GM12872 (cell line): ENCODE measurements around the gene RAI1.

ENCODE experiments used
- TF ChIP-seq, protein P1 (sequence below): IDR thresholded peaks from 3 replicates; pipeline ENCODE4 v1.5.1; 2011; ENCODE audit warnings: low read depth, mild to moderate bottlenecking, low read length, moderate library complexity; ENCODE audit not compliant: insufficient read depth

Gene RAI1

DNA sequence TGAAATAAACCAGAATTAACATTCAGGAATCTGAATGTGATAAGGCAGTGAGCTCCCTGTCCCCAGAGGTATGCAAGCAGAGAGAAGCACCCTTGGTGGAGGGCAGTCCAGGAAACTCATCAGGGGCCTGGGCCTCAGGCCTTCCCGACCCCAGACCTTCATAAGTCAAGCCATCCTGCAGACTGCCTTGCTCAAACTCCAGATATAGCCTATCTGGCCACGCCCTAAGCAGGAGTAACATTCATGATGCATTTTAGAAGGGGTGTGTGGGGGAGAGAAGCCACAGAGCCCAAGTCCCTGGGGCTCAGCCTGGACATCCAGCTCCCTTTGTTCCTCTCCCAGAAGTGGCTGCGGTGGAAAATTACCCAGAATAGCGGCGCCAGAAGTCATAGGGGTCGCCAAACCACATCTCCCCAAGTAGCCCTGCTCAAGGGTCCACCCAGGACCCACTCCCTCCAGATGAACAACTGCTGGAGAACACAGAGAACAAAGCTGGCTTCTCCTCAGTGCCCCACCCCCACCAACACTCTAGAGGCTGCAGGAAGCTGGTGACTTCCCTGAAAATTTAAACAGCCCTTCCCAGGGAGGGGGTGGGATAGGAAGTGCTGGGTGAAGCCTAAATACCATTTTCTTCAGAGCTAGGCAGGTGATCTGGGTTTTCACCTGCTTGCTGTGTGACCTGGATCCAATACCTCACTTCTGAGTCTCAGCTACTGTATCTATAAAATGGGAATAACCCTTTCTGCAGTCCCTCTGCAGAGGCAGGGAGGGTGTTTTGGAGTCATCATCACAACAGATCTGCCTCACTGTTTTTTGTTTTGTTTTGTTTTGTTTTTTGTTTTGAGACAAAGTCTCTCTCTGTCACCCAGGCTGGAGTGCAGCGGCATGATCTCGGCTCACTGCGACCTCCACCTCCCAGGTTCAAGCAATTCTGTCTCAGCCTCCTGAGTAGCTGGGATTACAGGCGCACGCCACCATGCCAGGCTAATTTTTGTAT lies 157.0 kb downstream of the RAI1 start:
- TF ChIP-seq, protein P1, sequence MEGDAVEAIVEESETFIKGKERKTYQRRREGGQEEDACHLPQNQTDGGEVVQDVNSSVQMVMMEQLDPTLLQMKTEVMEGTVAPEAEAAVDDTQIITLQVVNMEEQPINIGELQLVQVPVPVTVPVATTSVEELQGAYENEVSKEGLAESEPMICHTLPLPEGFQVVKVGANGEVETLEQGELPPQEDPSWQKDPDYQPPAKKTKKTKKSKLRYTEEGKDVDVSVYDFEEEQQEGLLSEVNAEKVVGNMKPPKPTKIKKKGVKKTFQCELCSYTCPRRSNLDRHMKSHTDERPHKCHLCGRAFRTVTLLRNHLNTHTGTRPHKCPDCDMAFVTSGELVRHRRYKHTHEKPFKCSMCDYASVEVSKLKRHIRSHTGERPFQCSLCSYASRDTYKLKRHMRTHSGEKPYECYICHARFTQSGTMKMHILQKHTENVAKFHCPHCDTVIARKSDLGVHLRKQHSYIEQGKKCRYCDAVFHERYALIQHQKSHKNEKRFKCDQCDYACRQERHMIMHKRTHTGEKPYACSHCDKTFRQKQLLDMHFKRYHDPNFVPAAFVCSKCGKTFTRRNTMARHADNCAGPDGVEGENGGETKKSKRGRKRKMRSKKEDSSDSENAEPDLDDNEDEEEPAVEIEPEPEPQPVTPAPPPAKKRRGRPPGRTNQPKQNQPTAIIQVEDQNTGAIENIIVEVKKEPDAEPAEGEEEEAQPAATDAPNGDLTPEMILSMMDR: no peak

DNA sequence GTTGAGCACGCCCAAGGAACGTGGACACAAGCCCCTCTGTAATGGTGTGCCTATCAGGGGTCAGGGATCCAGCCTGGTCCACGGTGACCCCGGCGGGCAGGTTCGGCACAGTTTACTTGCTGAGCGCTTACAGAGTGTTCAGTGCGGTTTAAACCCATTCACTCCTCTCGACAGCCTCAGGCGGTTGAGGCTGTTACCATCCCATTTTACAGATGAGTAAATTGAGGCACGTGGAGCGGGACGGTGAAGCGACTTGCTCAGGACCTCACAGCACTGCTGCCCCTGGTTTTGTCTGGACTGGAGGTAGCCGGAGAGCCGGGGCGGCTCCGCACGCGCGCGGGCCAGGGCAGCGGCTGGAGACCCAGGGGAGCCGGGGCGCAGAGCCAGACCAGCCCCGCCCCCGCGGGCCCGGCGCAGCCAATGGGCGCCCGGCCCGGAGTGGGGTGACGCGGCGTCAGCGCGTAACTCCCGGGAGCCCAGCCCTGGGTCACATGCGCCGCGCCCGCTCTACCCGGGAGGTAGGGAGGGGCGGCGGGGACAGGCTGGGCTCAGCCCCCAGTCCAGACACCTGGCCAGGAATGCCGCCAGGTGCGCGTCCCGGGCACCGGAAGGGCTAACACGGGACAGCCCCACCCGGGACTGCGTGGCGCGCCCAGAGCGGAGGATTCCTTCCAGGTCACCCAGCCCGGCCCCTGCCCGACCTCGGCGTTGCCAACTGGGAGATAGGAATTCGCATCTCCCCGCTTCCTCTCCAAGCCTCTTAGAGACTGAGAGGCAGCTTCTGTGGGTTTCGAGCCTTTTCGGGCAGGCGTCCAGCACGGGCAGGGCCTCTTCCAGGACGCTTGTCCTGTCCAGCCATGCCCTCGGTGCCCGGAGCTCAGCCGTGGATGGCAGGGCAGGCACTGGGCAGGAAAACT lies 158.8 kb downstream of the RAI1 start:
- TF ChIP-seq, protein P1: no peak

DNA sequence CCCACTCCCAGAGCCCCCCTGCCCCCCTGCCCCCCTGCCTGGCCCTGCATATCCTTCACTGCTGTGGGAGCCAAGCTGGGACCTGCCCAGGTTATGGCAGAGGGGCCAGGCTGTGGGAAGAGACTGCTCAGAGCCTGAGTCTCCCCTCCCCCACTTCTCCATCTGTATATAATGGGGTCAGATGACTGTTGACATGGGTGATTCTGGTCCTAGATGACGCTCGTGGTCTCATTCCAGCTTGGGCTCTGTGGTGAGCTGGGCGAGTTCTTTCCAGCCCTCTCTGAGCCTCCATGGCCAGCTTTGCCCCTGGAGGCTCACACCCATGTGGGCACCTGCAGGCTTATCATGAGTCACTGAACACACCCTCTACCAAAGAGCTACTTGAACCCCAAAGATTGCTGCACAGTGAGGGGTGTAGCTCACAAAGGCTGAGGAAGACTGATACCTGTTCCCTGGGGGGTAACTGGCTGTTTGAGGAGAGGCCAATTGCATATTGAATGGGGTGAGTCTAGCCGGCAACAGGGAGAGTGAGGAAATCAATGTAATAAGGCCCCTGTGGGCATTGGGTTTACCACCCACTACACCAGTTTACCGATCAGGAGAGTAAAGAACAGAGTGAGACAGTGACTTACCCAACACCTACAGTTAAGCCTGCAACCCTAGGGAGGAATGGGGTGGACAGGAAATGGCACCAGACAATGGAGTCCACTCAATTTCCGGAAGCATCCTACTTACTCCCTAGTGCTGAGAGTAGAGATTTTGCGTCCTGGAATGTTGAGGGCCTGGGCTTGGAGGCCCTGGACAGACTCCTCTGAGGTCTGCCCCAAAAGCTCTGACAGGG lies 159.7 kb downstream of the RAI1 start:
- TF ChIP-seq, protein P1: no peak

DNA sequence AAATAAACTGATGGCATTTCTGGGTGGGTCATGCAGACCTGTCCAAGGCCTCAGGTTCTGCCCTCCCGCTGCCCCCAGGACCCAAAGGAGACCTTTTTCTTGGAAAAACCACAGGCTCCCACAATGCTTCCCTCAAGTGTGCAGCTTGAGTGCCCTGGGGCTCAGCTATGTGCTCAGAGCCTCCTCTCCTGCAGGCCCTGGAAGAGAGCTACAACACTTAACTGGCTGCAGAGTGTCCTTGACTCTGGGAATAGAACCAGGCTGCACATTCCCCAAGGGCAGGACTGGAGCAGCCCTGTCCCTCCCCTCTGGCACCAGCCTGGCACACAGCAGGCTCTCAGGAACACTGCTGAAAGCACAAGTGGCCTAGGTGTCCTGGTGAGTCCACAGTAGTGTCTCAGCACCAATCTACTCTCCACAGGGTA lies 160.4 kb downstream of the RAI1 start:
- TF ChIP-seq, protein P1: no peak

DNA sequence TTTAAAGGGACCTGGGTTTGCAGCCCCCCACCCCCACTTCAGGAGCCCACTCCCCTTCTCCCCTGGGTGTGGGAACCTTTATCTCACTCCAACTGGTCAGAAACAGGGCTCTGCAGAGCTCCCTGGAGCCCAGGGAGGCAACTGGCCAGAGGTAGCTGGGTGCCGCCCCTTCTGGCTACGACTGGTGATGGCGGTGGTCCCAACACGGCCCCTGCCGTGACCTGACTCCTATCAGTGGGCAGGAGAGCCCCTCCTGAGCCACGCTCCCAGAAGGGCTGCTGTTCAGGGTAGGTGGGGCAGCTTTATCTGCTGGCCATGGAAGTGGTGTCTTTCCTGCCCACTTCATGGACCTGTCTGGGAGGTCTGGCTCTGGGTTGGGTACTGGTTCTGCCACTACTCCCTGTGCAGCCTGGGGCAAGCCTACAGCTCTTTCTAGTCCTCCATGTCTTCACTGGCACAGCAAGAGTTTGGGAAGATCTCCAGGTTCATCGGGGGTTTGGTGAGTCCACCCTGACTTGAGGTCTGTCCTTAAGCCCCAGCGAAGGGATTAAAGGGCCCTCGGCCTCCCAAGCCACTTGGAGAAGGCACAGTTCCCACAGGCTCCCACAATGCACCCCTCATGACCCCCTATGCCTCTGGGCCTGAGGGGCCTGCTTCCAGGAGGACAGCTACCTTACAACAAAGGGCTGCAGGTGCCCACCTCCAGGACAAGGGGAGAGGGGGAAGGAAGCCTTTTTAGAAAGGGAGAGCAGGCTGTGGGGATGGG lies 161.0 kb downstream of the RAI1 start:
- TF ChIP-seq, protein P1: no peak

DNA sequence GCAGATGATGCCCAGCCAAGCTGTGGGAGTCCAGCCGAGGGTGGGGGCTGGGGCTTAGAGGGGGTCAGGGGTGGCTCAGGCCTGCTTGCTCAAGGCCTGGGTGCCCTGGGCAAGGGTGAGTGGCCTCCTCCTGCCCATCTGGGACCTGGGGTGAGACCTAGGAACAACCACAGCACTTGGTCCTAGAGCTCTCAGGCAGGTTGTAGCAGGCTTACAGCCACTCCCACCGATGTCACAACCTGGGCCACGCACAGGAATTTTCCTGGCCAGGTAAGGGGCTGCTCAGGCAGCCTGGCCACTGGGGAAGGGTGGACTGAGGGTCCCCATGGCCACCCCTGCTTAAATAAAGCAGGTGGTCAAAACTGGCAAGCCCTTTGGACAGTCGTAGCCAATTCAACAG lies 161.8 kb downstream of the RAI1 start:
- TF ChIP-seq, protein P1: no peak
